ENCODE data around the gene COX4I1.

DNA sequence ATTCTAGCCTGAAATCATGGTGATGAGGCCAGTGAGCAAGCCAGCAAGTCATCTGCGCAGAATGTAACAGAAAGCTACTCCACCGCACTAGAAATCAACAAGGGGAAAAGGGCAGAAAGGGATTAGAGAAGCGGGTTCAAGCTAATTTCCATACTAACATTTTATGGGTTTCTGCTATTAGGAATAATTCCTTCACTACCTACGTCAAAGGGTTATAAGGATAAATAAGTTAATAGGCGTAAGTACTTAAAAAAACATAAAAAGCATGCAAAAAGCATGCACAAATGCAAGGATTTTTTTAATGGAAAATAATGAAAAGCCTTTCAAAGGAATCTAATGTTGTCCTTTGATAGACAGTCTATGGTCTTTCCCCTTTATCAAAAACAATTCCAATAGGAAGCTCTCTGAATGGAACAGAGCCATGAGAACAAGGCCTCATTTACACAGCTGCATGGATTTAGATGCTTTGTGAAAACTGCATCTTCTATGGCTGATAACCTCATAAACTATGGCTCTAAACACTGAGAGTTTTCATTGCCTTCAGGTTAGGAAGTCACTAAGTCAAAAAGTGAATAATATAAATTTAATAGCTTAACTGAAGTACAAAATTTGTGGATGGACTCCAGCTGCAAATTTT is 5.7 kb upstream of the COX4I1 start:
- TF ChIP-seq EZH2 (IDR thresholded peaks at IDR 0.05; ENCODE audit: borderline replicate concordance, low read depth, low read length) = no peak
- no peak for TF ChIP-seq ATF3 (IDR thresholded peaks at IDR 0.05)
- TF ChIP-seq ATF3 (CRISPR knock-in tag; conservative IDR thresholded peaks at IDR 0.05) = no peak
- TF ChIP-seq GABPA (tag; conservative IDR thresholded peaks at IDR 0.05; ENCODE audit: low read depth) = no peak
- no peak for TF ChIP-seq TAF1 (IDR thresholded peaks at IDR 0.05; ENCODE audit: control insufficient read depth, extremely low read depth, insufficient read depth, low read length, severe bottlenecking)
- TF ChIP-seq, protein P1, sequence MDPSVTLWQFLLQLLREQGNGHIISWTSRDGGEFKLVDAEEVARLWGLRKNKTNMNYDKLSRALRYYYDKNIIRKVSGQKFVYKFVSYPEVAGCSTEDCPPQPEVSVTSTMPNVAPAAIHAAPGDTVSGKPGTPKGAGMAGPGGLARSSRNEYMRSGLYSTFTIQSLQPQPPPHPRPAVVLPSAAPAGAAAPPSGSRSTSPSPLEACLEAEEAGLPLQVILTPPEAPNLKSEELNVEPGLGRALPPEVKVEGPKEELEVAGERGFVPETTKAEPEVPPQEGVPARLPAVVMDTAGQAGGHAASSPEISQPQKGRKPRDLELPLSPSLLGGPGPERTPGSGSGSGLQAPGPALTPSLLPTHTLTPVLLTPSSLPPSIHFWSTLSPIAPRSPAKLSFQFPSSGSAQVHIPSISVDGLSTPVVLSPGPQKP (CRISPR knock-in tag; IDR thresholded peaks at IDR 0.05) = no peak
